ENCODE results near the gene PCCA. TPM values are rescaled to one million over a fixed set of nuclear protein-coding genes. Genes with fewer than 3 reads are reported as not detected.
A peak's percentile ranks its signal among the peaks of the same experiment; 100 is the strongest.

Gene PCCA
- total and polyA plus RNA-seq, 2 of the 13 experiments (the other 11 are each of a cell fraction or from before 2014, with no cell fraction given) = 15.0 to 32.2 TPM

- TF ChIP-seq BCLAF1 (IDR thresholded peaks at IDR 0.05) = no peak
- TF ChIP-seq ZNF382 (CRISPR knock-in tag; IDR thresholded peaks at IDR 0.05; ENCODE audit: borderline replicate concordance) = no peak
- TF ChIP-seq FOXA1 (IDR thresholded peaks at IDR 0.05) = no peak
- 0 out of 2 replicates have a peak, but pooled peaks have one; percentile 9 for TF ChIP-seq FOXA1 (CRISPR knock-in tag; IDR thresholded peaks at IDR 0.05)
- peak; percentile 28; the same call in 1 of the 2 replicates for TF ChIP-seq FOXA3 (CRISPR knock-in tag; IDR thresholded peaks at IDR 0.05)
- peak; percentile 70 for TF ChIP-seq CEBPB (IDR thresholded peaks at IDR 0.05; ENCODE audit: borderline replicate concordance, low read depth, low read length)
Observed at GRCh38 chr13:100392709-100393630, 304.1 kb downstream of the PCCA start (continued).

DNA sequence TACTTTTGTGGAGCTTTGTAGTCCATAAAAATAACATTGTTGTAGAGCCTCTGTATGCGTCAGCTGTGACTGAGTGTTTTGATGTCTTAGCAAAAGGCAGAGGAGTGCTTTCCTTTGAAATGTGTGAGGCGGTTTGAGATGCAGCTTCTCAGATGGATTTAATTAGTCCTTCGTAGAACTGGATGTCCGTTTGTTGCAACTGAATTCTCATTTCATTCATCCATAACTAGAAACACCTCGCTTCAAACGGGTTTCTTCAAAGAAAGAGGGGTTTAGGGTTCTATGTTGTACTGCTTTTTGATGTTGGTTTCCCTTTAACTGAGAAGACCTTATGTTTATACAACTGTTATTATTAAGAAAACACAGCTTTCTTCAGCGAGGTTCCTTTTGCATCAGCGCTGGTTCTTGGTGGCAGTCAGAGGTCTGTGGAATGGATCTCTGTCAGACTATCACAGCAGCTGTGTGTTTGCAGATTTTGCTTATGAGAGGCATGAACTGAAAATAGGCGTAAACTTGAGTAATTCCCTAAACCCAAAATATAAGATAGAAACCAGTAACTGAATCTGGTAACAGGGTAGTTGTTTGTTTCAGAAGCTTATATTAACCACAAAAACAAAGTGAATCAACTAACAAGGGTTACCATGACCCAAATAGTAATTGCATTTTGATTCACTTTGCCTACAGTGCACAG is 305.3 kb downstream of the PCCA start:
- Histone ChIP-seq H3K27ac (ENCODE audit: extremely low read length, insufficient read depth, low read length) (no peak overlapping the region), H2AFZ (ENCODE audit: low read length) (no peak overlapping the region), H4K20me1 (ENCODE audit: insufficient read depth, low read length) (no peaks in the 10 kb centered on the region), H3K4me3 (replicated peaks in 1 of 3; ENCODE audit: insufficient read depth in 1 of 3, low read depth in 2 of 3, low read length in 3 of 3) (no peak overlapping the region), H3K9ac (ENCODE audit: insufficient read depth, low read depth, low read length) (no peak overlapping the region), H3K79me2 (ENCODE audit: insufficient read depth, low read length) (no peaks in the 10 kb centered on the region), H3K4me2 (ENCODE audit: low read depth, low read length) (no peak overlapping the region), H3K4me1 (ENCODE audit: insufficient read depth, low read length) (peaks cover 17% of the 10 kb centered on the region), H3K27me3 (ENCODE audit: control insufficient read depth in 1 of 2, insufficient read depth in 2 of 2, low read length in 2 of 2) (no peaks in the 10 kb centered on the region), H3K9me3 (ENCODE audit: low read length) (no peaks in the 10 kb centered on the region), H3K36me3 (replicated peaks in 1 of 2; ENCODE audit: control insufficient read depth in 1 of 2, insufficient read depth in 2 of 2, low read length in 2 of 2) (peaks cover 0 to 3% of the 10 kb centered on the region in 2 experiments; a peak in 1 of 5 replicates)
- FAIRE-seq (no peak), ATAC-seq (no peak), DNase-seq (ENCODE audit: low spot score) (no peak)
- BruUV-seq (replicated peaks) = no TSS peak
- 94% methylated on average over 9 of the region's 9 CpGs for WGBS (ENCODE audit: low lambda C conversion rate)
- ChIA-PET CTCF (ENCODE audit: low intra/inter-chr PET ratio, low total read pairs) (no interaction called here), POLR2A (no interaction called here)
- intact Hi-C loops (cut with micrococcal nuclease; ENCODE audit: unreplicated experiment) (no loop called here), in situ Hi-C loops (cut with HindIII; ENCODE audit: extremely low pct_ligation_motif_present, low pct_unique_long_range_greater_than_20kb) (no loop called here)
- TF ChIP-seq ZFX (CRISPR knock-in tag; IDR thresholded peaks at IDR 0.05; ENCODE audit: low read depth) (no peak), ZKSCAN8 (CRISPR knock-in tag; IDR thresholded peaks at IDR 0.05; ENCODE audit: borderline replicate concordance) (no peak), RCOR2 (CRISPR knock-in tag; IDR thresholded peaks at IDR 0.05) (no peak), PAF1 (CRISPR knock-in tag; IDR thresholded peaks at IDR 0.05) (no peak), RXRB (CRISPR knock-in tag; IDR thresholded peaks at IDR 0.05; ENCODE audit: borderline replicate concordance) (no peak)
